Peyer's patch (tissue), 4 donors: Measurements from ENCODE around the gene KYNU.

Source experiments
- CTCF ChIP-seq, 6 experiments: fragments of 450-650 bp in 4 of 6; fragments of 200-600 bp in 2 of 6; sonication (generic) in 1 of 6; IDR thresholded peaks; one replicate each; pipeline ENCODE4 v1.5.1; 2017 to 2019; ENCODE audit warnings: antibody characterized with exemption in 6 of 6, mild to moderate bottlenecking in 3 of 6, moderate library complexity in 1 of 6
- POLR2A ChIP-seq, 2 donors: fragments of 450-650 bp; IDR thresholded peaks; one replicate each; pipeline ENCODE4 v1.5.1; 2017; ENCODE audit warnings: antibody characterized with exemption in 2 of 2, mild to moderate bottlenecking in 2 of 2, moderate library complexity in 2 of 2

GRCh38 chr2:143087033-143087432 lies 209.6 kb downstream of the KYNU start:
- TF ChIP-seq POLR2A (IDR thresholded peaks at IDR 0.05) (no peak), CTCF (IDR thresholded peaks at IDR 0.05) (no peak)
